ACC112 (cell line): ENCODE results near the gene KRT32.
"Not testable (repeated sequence)": the region's sequence is repeated elsewhere in the genome, so short reads cannot be mapped to it uniquely, and the experiment has no call there.

Experiments used
- H2AFZ ChIP-seq: fragments of 200-600 bp; sonication (generic); one replicate; pipeline ENCODE4 v1.6.0; 2017; ENCODE audit warnings: antibody characterized with exemption, low read length; ENCODE audit not compliant: unreplicated experiment
- H3K27ac ChIP-seq: fragments of 200-600 bp; sonication (generic); 2 replicates; pipeline ENCODE4 v1.5.1; 2014; ENCODE audit warnings: low read depth, mild to moderate bottlenecking, antibody characterized with exemption, low read length, moderate library complexity
- H3K27me3 ChIP-seq: fragments of 200-600 bp; sonication (generic); 2 replicates; pipeline ENCODE4 v1.6.1; 2014; ENCODE audit warnings: mild to moderate bottlenecking, antibody characterized with exemption, low read length, moderate library complexity, mixed read lengths; ENCODE audit not compliant: insufficient read depth
- H3K36me3 ChIP-seq: fragments of 200-600 bp; sonication (generic); 2 replicates; pipeline ENCODE4 v1.6.1; 2016; ENCODE audit warnings: mild to moderate bottlenecking, antibody characterized with exemption, low read length, moderate library complexity, mixed read lengths; ENCODE audit not compliant: insufficient read depth
- H3K4me1 ChIP-seq: fragments of 200-600 bp; sonication (generic); one replicate; pipeline ENCODE4 v1.6.1; 2016; ENCODE audit warnings: low read length, mixed read lengths; ENCODE audit not compliant: insufficient read depth, unreplicated experiment, control insufficient read depth
- H3K4me3 ChIP-seq: fragments of 200-600 bp; sonication (generic); 2 replicates; pipeline ENCODE4 v1.5.1; 2014; ENCODE audit warnings: mild to moderate bottlenecking, low read depth, low read length
- H3K79me2 ChIP-seq: fragments of 200-600 bp; sonication (generic); one replicate; pipeline ENCODE4 v1.6.0; 2016; ENCODE audit warnings: low read length; ENCODE audit not compliant: control insufficient read depth, unreplicated experiment, insufficient read depth

The KRT32 gene

DNA sequence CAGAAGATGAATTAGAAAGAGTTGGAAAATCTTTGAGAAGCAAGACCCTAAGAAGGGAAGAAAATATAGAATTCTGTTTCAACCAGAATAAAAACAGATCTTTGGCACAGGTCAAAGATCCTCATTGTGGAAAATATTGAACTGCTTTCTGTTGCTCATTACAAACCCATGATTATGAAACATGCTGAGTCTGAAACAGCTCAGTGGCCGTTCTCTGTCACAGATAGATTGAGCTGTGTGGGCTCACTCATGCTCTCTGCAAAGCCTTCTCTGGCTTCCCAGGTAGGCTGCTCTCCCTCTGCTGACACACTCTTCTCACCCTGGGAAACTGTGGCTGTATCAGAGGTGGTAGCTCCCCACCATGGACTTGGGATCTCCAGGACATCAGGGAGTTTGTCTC is 23.0 kb downstream of the KRT32 start:
- Histone ChIP-seq H3K79me2 (no peaks in the 10 kb centered on the region), H3K4me1 (peaks cover 18% of the 10 kb centered on the region), H3K36me3 (no peaks in the 10 kb centered on the region), H3K27me3 (no peaks in the 10 kb centered on the region), H2AFZ (no peak overlapping the region), H3K27ac (no peak overlapping the region), H3K4me3 (no peak overlapping the region)

DNA sequence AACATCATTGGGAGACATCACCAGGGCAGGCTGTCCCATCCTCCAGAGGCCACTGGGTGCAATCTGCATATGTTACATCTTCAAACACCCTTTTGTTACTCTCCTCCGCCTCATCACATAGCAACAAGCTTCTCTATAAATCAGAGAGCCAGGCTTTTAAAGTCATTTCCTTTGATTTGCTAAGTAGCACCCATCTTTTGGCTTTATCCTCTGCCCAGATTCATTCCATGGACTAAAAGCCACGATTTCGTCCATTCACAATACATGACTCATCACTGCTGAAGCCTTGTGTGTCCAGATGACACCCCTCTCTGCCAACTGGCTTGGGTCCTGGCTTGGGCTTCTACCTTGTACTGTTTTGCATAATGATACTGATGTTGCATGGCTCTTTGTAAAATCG is 24.4 kb downstream of the KRT32 start:
- H3K36me3 ChIP-seq: no peaks in the 10 kb centered on the region
- H2AFZ ChIP-seq: no peak overlapping the region
- no peaks in the 10 kb centered on the region for H3K27me3 ChIP-seq
- H3K4me1 ChIP-seq: peaks cover 18% of the 10 kb centered on the region
- no peaks in the 10 kb centered on the region for H3K79me2 ChIP-seq
- no peak overlapping the region for H3K27ac ChIP-seq
- no peak overlapping the region for H3K4me3 ChIP-seq

DNA sequence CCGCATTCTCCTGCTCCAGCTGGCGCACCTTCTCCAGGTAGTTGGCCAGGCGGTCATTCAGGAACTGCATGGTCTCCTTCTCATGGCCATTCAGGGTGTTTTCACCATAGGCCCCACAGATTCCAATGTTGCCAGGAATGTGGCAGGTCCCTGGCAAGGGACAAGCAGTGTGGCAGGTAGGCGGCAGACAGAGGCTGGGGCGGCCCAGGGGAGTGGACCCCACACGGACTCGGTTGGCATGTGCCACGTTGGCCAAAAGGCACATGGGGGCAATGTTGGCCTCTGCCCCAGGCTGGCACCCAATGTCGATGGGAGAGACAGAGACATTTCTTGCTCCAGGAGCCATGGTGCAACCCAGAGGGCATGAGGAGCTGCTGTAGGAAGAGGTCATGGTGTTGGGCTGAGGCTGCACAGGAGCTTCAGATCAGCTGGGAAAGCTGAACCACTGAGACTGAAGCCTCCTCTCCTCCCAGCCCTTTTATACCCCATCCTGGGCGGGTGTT is 26.6 kb downstream of the KRT32 start, which contains the start of gene KRT38:
Gene KRT38 (minus strand): TSS at position 453 of the 503 bp plus-strand sequence. CDS start 62 bp downstream, at position 391.
- no peaks in the 10 kb centered on the region for H3K27me3 ChIP-seq
- peaks cover 8% of the 10 kb centered on the region for H3K4me1 ChIP-seq
- H2AFZ ChIP-seq: no peak within 1 kb of the TSS
- H3K27ac ChIP-seq: no peak within 1 kb of the TSS
- no peaks in the 10 kb centered on the region for H3K79me2 ChIP-seq
- no peaks in the 10 kb centered on the region for H3K36me3 ChIP-seq
- H3K4me3 ChIP-seq: no peak within 1 kb of the TSS

DNA sequence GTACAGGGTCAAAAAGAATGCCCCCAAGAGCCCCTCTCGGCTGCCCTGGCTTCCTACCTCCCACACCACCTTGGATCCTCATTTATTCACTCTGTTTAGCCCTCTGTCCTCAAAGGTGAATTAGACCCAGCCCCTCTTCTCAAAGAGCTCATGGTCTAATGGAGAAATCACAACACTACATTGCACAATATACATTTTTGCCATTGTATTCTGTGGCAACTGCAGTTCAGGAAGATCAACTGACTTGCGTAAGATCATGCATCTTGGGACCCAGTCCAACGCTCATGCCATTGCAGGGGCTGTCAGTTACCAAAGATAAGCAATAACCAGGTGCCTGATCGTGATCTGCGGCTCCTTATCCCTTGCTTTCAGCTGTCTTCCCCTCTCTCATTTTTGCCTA is 27.8 kb downstream of the KRT32 start:
- H3K27me3 ChIP-seq: no peaks in the 10 kb centered on the region
- no peak overlapping the region for H3K4me3 ChIP-seq
- no peaks in the 10 kb centered on the region for H3K79me2 ChIP-seq

DNA sequence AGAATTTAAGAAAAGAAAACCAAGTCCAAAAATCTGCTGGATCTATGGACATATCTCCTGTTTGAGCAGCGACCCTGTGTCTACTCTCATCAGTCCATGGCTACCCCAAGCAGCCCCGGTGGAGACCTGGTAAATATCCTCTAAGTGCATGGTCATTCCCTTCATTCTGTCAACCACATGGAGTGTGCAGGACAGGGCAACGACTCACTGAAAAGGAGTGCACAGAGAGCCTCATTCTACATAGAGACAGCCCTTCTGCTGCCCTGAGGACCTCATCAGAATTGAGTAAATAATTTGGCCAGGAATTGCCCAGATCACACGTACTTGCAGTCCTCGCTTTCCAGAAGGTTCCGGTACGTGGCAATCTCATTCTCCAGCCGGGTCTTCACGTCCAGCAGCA is 29.4 kb downstream of the KRT32 start:
- H3K4me1 ChIP-seq: peaks cover 4% of the 10 kb centered on the region
- H3K27ac ChIP-seq: no peak overlapping the region
- H3K4me3 ChIP-seq: no peak overlapping the region
- H3K36me3 ChIP-seq: no peaks in the 10 kb centered on the region
- H3K79me2 ChIP-seq: no peaks in the 10 kb centered on the region
- no peak overlapping the region for H2AFZ ChIP-seq
- H3K27me3 ChIP-seq: no peaks in the 10 kb centered on the region

More for the DNA sequence above, 27.8 kb downstream of the KRT32 start:
- H3K27ac ChIP-seq: no peak overlapping the region
- no peak overlapping the region for H2AFZ ChIP-seq
- peaks cover 8% of the 10 kb centered on the region for H3K4me1 ChIP-seq
- no peaks in the 10 kb centered on the region for H3K36me3 ChIP-seq

DNA sequence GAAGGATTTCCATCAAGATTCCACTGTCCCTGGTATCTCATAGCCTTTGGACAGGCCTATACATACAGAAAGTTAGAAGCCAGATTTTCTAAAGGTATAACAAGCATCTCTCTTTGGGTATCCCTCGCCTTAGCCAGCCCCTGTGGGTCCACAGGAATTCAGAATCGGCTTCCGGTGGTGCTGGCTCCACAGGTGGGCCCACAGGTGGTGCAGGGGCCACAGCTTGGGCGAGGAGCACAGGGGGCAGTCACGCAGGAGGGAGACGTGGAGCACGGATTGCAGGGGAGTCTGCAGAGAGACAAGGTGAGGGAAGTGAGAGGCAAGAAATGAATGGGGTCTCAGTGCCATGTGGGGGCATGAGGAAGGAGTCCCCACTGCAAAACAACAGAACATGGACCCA is 29.9 kb downstream of the KRT32 start:
- Histone ChIP-seq H3K4me3 (no peak overlapping the region), H3K4me1 (no peaks in the 10 kb centered on the region), H2AFZ (no peak overlapping the region), H3K36me3 (no peaks in the 10 kb centered on the region), H3K27ac (no peak overlapping the region), H3K79me2 (no peaks in the 10 kb centered on the region), H3K27me3 (no peaks in the 10 kb centered on the region)

DNA sequence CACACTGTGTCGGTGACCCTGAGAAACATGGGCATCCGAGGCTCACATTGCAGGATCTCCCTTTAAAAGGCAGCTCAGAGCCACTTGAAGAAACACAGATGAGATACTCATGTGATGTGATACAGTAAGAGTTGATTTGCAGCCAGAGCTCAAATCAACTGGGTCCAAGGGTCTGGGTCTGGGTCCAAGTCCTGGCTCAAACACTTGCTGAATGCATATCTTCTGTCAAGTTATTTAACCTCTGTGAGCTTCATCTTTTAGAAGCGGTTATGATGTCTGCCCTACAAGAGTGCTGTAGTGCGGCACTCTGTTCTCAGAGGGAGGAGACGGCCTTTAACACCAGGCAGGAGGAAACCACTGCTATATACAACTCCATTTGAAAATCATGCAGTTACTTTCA is 32.8 kb downstream of the KRT32 start:
- H3K4me3 ChIP-seq: no peak overlapping the region
- H3K4me1 ChIP-seq: no peaks in the 10 kb centered on the region
- H3K27me3 ChIP-seq: no peaks in the 10 kb centered on the region
- H3K36me3 ChIP-seq: no peaks in the 10 kb centered on the region
- no peak overlapping the region for H2AFZ ChIP-seq
- H3K79me2 ChIP-seq: no peaks in the 10 kb centered on the region
- no peak overlapping the region for H3K27ac ChIP-seq

DNA sequence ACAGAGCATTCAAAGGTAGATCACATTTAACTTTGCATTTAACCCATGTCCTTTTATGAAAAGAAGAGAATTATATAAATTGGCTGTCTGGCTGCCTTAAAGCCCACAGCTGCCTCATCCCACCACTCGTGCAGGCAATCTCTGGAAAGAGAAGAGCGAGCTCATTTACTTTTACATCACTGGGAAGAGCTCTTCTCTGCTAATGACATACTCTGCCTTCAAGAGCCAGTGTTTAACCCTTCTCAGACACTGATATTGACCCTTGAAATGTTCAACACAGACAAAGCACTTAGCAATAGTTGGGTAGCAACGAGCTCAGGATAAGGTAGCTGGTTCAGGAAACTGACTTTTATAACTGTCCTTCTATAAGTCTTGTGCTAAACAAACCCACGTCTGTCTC is 33.2 kb downstream of the KRT32 start:
- no peak overlapping the region for H2AFZ ChIP-seq
- H3K36me3 ChIP-seq: no peaks in the 10 kb centered on the region
- H3K27ac ChIP-seq: no peak overlapping the region
- no peaks in the 10 kb centered on the region for H3K79me2 ChIP-seq
- H3K4me3 ChIP-seq: no peak overlapping the region
- H3K4me1 ChIP-seq: peaks cover under 1% of the 10 kb centered on the region
- no peaks in the 10 kb centered on the region for H3K27me3 ChIP-seq

DNA sequence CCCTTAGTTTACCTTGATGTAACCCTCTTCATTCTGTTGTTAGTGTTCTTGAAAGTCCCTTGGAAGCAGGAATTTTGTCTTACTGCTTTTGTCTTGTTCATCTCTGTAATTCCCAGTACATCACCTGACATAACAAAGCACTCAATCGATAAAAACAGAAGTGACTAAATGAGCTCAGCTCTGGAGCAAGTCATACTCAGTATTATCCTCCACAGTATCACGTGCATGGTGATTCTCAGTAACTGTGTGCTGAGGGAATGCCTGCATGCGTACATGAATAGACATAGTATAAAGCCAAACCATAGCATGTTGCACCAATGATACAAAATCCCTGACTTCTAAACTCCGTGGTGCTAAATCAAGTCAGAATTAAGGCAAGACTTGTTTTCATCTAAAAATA is 33.6 kb downstream of the KRT32 start:
- no peak overlapping the region for H2AFZ ChIP-seq
- H3K4me1 ChIP-seq: peaks cover 5% of the 10 kb centered on the region
- H3K4me3 ChIP-seq: no peak overlapping the region
- H3K27me3 ChIP-seq: no peaks in the 10 kb centered on the region
- no peak overlapping the region for H3K27ac ChIP-seq
- no peaks in the 10 kb centered on the region for H3K36me3 ChIP-seq
- no peaks in the 10 kb centered on the region for H3K79me2 ChIP-seq

DNA sequence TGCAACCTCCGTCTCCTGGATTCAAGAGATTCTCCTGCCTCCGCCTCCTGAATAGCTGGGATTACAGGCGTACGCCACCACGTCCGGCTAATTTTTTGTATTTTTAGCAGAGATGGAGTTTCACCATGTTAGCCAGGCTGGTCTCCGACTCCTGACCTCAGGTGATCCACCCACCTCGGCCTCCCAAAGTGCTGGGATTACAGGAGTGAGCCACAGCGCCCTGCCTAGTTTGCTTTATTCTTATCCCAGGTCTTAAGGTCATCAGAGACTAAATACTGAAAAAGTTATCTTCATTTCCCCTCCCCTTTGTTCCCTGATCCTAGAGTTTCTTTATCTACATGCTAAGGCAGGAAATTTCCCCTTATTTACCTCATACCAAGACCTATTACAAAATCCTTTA is 36.8 kb downstream of the KRT32 start:
- H3K79me2 ChIP-seq, H3K27me3 ChIP-seq, H3K36me3 ChIP-seq, H2AFZ ChIP-seq, H3K27ac ChIP-seq, H3K4me1 ChIP-seq, H3K4me3 ChIP-seq: not testable (repeated sequence)

DNA sequence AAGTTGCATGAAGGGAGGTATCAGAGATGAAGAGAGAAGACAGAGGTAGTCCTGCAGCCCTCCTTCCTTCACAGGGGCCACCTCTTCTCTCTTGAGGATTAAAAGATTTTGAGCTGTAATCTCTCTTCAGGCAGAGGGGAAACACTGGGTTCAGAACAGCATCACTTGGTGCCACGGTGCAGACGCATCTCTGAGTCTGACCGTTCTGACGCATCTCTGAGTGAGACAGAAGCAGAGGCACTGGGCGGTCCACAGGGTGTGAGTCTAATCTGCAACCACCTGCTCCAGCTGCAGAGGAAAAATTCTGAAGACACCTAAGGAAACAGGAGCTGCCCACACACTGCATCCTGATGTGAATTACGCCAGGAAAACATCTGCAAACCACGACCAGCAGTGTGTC is 37.5 kb downstream of the KRT32 start:
- H3K79me2 ChIP-seq: no peaks in the 10 kb centered on the region
- H3K4me3 ChIP-seq: no peak overlapping the region
- peaks cover 8% of the 10 kb centered on the region for H3K4me1 ChIP-seq
- H3K36me3 ChIP-seq: no peaks in the 10 kb centered on the region
- H2AFZ ChIP-seq: no peak overlapping the region
- H3K27me3 ChIP-seq: no peaks in the 10 kb centered on the region
- no peak overlapping the region for H3K27ac ChIP-seq
